Endothelial cell of umbilical vein (primary cell): ENCODE results near the gene CACNA1C. TPM values are rescaled to one million over a fixed set of nuclear protein-coding genes. Genes with fewer than 3 reads are reported as not detected.

Experiments used
- BruUV-seq: library from RNA; stranded (reverse); fragments of 400-500 nt; replicated peaks from 2 replicates; lab custom pipeline; 2021; lab: Mats Ljungman, UMichigan
- CTCF ChIA-PET: fragments of 300-600, 350-600 bp; sonication (Branson Sonifier 250); formaldehyde crosslinking; loops from one replicate; lab custom pipeline; 2021; ENCODE audit warnings: antibody characterized with exemption, inconsistent platforms; lab: Charles Lee
- POLR2A ChIA-PET: fragments of 300-600, 350-600 bp; sonication (Branson Sonifier 250); formaldehyde crosslinking; loops from one replicate; lab custom pipeline; 2021; ENCODE audit warnings: antibody characterized with exemption, inconsistent platforms; lab: Charles Lee
- DNase-seq: peaks from one replicate; pipeline ENCODE4 v3.0.0-alpha.2; 2011; ENCODE audit warnings: low read depth, low spot score
- FAIRE-seq: peaks from 2 replicates; lab custom pipeline; 2011; peaks lifted over from hg19 to GRCh38; lab: Jason Lieb, UNC
- H2AFZ ChIP-seq: 2 replicates; pipeline ENCODE4 v1.6.0; 2012; ENCODE audit warnings: low read depth, low read length, control low read depth, inconsistent platforms
- H3K27ac ChIP-seq: 2 replicates; pipeline ENCODE4 v1.5.1; 2011; ENCODE audit warnings: low read depth, mild to moderate bottlenecking, control low read depth, low read length, moderate library complexity; ENCODE audit not compliant: insufficient read depth
- H3K27me3 ChIP-seq, 2 experiments: 2 replicates each; pipeline versions ENCODE4 v1.6.0 to v1.6.1; 2011; ENCODE audit warnings: low read length in 2 of 2, mixed read lengths in 1 of 2; ENCODE audit not compliant: control insufficient read depth in 2 of 2, insufficient read depth in 2 of 2
- H3K36me3 ChIP-seq, 2 experiments: 2 replicates in 1 of 2; 3 replicates in 1 of 2; pipeline ENCODE4 v1.5.1; 2011; ENCODE audit warnings: low read length in 2 of 2, mild to moderate bottlenecking in 1 of 2, moderate library complexity in 1 of 2; ENCODE audit not compliant: control insufficient read depth in 2 of 2, insufficient read depth in 2 of 2; ENCODE audit errors: extremely low read depth in 1 of 2
- H3K4me1 ChIP-seq: 3 replicates; pipeline ENCODE4 v1.5.1; 2011; ENCODE audit warnings: mild to moderate bottlenecking, low read length; ENCODE audit not compliant: control insufficient read depth, insufficient read depth; ENCODE audit errors: extremely low read depth
- H3K4me2 ChIP-seq: 2 replicates; pipeline ENCODE4 v1.6.1; 2011; ENCODE audit warnings: low read length, control low read depth, mixed read lengths; ENCODE audit not compliant: insufficient read depth
- H3K4me3 ChIP-seq, 3 experiments: fragments of 200-600 bp in 1 of 3; sonication (generic), shearing (Covaris generic) in 1 of 3; replicated peaks in 1 of 3; 2 replicates each; pipeline ENCODE4 v1.5.1; 2011 to 2016; ENCODE audit warnings: control low read depth in 3 of 3, low read length in 3 of 3, mild to moderate bottlenecking in 2 of 3, inconsistent platforms in 1 of 3, low read depth in 1 of 3, moderate library complexity in 1 of 3; ENCODE audit not compliant: insufficient read depth in 1 of 3
- H3K79me2 ChIP-seq: 2 replicates; pipeline ENCODE4 v1.6.0; 2012; ENCODE audit warnings: low read length, inconsistent platforms; ENCODE audit not compliant: control insufficient read depth, insufficient read depth
- H3K9ac ChIP-seq: replicated peaks from 2 replicates; pipeline ENCODE3; 2011; ENCODE audit warnings: low read length, control low read depth; ENCODE audit not compliant: insufficient read depth; ENCODE audit errors: extremely low read depth
- H3K9me1 ChIP-seq: replicated peaks from 3 replicates; pipeline ENCODE4 v1.6.0; 2011; ENCODE audit warnings: mild to moderate bottlenecking, low read length; ENCODE audit not compliant: control insufficient read depth, insufficient read depth; ENCODE audit errors: extremely low read depth
- H3K9me3 ChIP-seq: replicated peaks from 2 replicates; pipeline ENCODE4 v1.5.1; 2012; ENCODE audit warnings: low read length, inconsistent platforms; ENCODE audit not compliant: control insufficient read depth, insufficient read depth
- H4K20me1 ChIP-seq: replicated peaks from 2 replicates; pipeline ENCODE3; 2011; ENCODE audit warnings: mild to moderate bottlenecking, low read length; ENCODE audit not compliant: control insufficient read depth, insufficient read depth; ENCODE audit errors: extremely low read depth
- CTCF ChIP-seq, 2 donors: IDR thresholded peaks; 1 replicate in 1 of 2; 2 replicates in 1 of 2; pipeline ENCODE4 v1.5.1; 2011; ENCODE audit warnings: low read length in 2 of 2, mild to moderate bottlenecking in 2 of 2, moderate library complexity in 2 of 2, control low read depth in 1 of 2, inconsistent platforms in 1 of 2, low read depth in 1 of 2; ENCODE audit not compliant: insufficient read depth in 1 of 2; ENCODE audit errors: extremely low read depth in 1 of 2
- EZH2 ChIP-seq: IDR thresholded peaks from 2 replicates; pipeline ENCODE4 v1.6.1; 2012; ENCODE audit warnings: borderline replicate concordance, low read depth, mild to moderate bottlenecking, moderate library complexity, low read length, inconsistent platforms; ENCODE audit not compliant: severe bottlenecking
- FOS ChIP-seq: IDR thresholded peaks from 2 replicates; pipeline ENCODE4 v1.6.1; 2011; ENCODE audit warnings: mild to moderate bottlenecking, low read length, moderate library complexity, borderline replicate concordance; ENCODE audit not compliant: insufficient read depth
- GATA2 ChIP-seq: IDR thresholded peaks from 2 replicates; pipeline ENCODE4 v1.7.0; 2011; ENCODE audit warnings: low read depth, mild to moderate bottlenecking, moderate library complexity, mixed read lengths, low read length; ENCODE audit not compliant: insufficient read length, insufficient read depth
- JUN ChIP-seq: IDR thresholded peaks from 2 replicates; pipeline ENCODE4 v1.6.1; 2011; ENCODE audit warnings: borderline replicate concordance, low read depth; ENCODE audit not compliant: insufficient read length, insufficient read depth
- MAX ChIP-seq: IDR thresholded peaks from 2 replicates; pipeline ENCODE4 v1.6.1; 2011; ENCODE audit not compliant: insufficient read depth, insufficient read length
- MYC ChIP-seq: IDR thresholded peaks from one replicate; pipeline ENCODE4 v1.6.1; 2011; ENCODE audit warnings: mild to moderate bottlenecking, low read depth, low read length
- POLR2A ChIP-seq: IDR thresholded peaks from 2 replicates; pipeline ENCODE4 v1.6.1; 2012; ENCODE audit warnings: low read depth, mild to moderate bottlenecking, control low read depth, low read length
- POLR2AphosphoS5 ChIP-seq: IDR thresholded peaks from 2 replicates; pipeline ENCODE4 v1.6.1; 2012; ENCODE audit warnings: low read depth, mild to moderate bottlenecking, control low read depth, low read length, moderate library complexity; ENCODE audit not compliant: insufficient read depth
- dilution Hi-C: fragments of 300-500 bp; cut with MboI; formaldehyde crosslinking; loops from one replicate; pipeline ENCODE4 v1.15.0; 2019; ENCODE audit warnings: low sequenced_read_pairs; ENCODE audit not compliant: extremely low pct_ligation_motif_present
- intact Hi-C: fragments of 100-400 bp; cut with micrococcal nuclease; formaldehyde crosslinking; loops from one replicate; pipeline ENCODE4 v1.10.0; 2022
- polyA plus RNA-seq, 4 experiments: library from polyadenylated mRNA; depleted of rRNA in 3 of 4; stranded (reverse) in 3 of 4; unstranded in 1 of 4; fragments of >200 nt; gene quantifications; 2 replicates each; pipeline versions ENCODE4 v1.2.1 to v1.2.3, GENCODE V29; 2011 to 2012; ENCODE audit warnings: missing spikeins in 1 of 4
- total RNA-seq: library from RNA; stranded (reverse); gene quantifications from 2 replicates; pipeline ENCODE4 v1.2.3, GENCODE V29; 2021

CACNA1C gene
- total and polyA plus RNA-seq, 2 donors (not counting 3 experiments of a cell fraction or from before 2014, with no cell fraction given), result not detected

GRCh38 chr12:2649201-2650030 is 596.6 kb downstream of the CACNA1C start:
- no peaks in the 10 kb centered on the region for H3K9me3 ChIP-seq
- DNase-seq, result no peak
- no peaks in the 10 kb centered on the region for H3K9me1 ChIP-seq
- H3K36me3 ChIP-seq, result no peaks in the 10 kb centered on the region
- H3K4me1 ChIP-seq, result no peaks in the 10 kb centered on the region
- no peak overlapping the region for H2AFZ ChIP-seq
- intact Hi-C loops, result loop anchor here (10.0 kb wide), 1 partner anchor 65 kb away; no protein-coding TSS in a partner anchor
- ChIA-PET POLR2A (no interaction called here), CTCF (interaction anchor here (1.2 to 2.4 kb wide), 3 partner anchors 9 to 64 kb away, joined by 4 to 10 read pairs (median 4); no protein-coding TSS in a partner anchor)
- BruUV-seq, result no TSS peak
- FAIRE-seq, result no peak
- no peak overlapping the region for H3K4me2 ChIP-seq
- H3K27me3 ChIP-seq, result peaks cover 6% of the 10 kb centered on the region in 2 experiments
- TF ChIP-seq FOS (no peak), MYC (no peak), EZH2 (no peak), MAX (no peak), JUN (no peak), GATA2 (no peak), POLR2AphosphoS5 (no peak), CTCF (IDR thresholded peaks at IDR 0.05; ENCODE audit: extremely low read depth in 1 of 2, insufficient read depth in 1 of 2, low read depth in 1 of 2, low read length in 2 of 2) (no peak), POLR2A (no peak)
- H4K20me1 ChIP-seq, result no peaks in the 10 kb centered on the region
- dilution Hi-C loops, result no loop called here
- no peak overlapping the region for H3K27ac ChIP-seq
- H3K9ac ChIP-seq, result no peak overlapping the region
- H3K79me2 ChIP-seq, result no peaks in the 10 kb centered on the region
- H3K4me3 ChIP-seq, result no peak overlapping the region
